ENCODE data around the gene ADD1.

The ADD1 gene

DNA sequence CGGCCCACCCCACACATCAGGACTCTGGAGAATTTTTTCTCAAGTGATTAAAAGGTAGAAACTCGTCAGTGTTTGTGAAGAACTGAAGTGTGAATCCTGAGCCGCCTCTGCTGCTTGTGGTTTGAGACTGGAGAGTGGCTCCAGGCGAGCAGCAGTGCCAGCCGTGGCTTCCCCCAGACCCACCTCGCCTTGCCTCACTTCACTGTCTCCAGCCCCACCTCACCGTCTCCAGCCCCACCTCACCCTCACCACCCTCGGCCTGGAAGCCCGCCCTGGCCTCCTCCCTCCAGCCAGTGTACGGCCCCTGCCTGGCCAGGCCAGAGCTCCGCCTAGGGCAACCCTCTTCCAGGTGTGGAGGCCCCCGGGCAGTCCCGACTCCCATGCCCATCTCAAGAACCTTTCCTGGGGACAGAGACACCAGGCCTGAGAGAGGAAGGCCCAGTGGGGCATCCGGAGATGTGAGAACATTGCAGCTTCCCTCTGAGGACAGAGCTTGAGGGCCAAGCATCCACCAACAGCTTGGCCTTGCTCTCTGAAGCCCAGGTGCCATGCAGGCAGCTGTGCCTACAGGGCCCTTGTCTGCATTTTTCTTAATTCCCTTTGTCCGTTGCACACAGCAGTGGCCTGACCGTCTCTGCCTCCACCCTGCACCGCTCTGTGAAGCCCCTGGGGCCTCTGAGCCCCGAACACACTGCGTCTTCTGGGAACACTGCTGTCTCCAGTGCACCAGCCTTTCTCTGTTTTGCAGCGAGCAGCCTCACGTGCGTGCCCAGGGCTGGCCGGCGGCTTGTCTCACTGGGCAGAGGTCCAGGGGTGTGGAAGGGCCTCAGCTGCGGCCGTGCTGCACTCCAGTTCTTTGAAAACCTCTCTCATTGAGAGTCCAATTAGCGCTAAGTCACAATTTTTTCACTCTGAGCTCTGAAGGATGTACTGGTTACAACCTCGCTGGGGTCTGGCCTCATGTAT, 37.0 kb upstream of the ADD1 start:
- peak; percentile 25 for DNase-seq

DNA sequence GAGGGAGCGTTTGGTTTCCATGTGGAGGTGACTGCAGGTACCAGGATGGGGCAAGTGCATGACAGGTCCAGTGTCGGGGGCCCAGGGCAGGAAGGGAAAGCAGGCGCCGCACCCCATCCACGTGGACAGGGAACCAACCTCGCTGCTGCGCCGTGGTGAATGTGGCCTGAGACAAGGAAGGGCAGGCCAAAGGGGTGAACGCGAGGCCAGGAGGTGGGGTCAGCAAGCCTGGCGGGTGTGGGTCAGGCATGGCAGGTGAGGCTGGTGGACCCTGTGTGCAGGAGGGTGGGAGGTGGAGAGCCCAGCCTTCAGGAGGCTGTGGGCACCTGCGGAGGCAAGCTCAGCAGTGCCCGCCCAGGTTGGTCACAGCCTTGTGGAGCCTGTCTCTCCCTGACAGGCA, 36.1 kb upstream of the ADD1 start:
- DNase-seq, result no peak

- DNase-seq, result no peak
Observed at GRCh38 chr4:2808001-2808400, 35.6 kb upstream of the ADD1 start.

- DNase-seq, result no peak
Observed at GRCh38 chr4:2809610-2810180, 33.9 kb upstream of the ADD1 start.

DNA sequence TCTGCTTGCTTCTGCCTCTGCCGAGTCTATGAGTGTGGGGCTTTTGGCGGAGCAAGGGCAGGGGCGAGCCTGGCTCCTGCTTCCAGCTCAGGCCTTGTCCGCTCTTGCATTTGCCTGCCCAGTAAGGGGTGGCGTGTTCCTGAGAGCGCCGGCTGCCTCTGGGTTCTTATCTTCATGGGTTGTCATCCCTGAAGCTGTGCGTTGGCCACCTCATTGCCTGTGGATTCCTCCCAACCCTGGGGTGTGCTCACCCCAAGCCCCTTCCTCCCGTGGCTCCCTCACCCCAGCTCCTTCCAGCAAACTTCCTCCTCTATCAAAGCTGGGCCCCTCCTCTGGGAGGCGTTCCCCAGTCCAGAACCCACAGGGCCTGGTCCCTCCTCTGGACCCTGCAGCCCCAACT, 33.3 kb upstream of the ADD1 start:
- DNase-seq, result no peak

- peak; percentile 33 for DNase-seq
Observed at GRCh38 chr4:2811830-2812611, 31.6 kb upstream of the ADD1 start.

DNA sequence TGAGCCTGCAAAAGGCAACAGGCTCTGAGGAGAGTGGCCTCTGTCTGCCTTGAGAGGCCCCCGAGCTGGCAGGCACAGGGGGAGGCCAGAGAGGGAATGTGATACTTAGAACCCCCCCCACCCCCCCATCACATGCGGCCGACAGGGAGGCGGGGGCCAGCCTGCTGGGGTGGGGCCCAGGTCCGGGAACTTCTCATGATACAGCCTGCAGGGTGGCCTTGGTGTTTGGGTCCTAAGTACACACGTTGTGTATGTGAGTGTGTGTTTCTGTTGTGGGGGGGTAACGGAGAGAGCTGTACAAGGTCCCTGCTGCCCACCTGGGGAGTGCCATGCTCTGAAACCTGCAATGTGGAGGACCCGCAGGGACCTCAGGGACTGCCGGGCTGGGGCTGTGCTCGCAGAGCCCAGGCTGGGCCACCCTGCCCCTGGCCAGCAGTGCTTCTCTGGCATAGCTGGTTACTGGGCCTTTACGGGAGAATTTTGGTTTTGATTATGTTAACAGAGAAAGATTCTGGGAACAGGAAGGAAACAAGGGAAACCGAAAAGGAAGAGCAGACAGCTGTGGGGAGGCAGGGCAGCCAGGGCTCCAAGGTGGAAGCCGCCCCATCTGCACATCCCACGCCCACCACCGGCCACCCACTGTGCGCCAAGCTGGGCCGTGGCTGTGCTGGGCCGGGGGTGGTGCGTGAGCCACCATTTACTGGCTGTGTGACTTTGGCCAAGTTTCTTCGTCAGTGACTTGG, 30.9 kb upstream of the ADD1 start:
- no peak for DNase-seq

DNA sequence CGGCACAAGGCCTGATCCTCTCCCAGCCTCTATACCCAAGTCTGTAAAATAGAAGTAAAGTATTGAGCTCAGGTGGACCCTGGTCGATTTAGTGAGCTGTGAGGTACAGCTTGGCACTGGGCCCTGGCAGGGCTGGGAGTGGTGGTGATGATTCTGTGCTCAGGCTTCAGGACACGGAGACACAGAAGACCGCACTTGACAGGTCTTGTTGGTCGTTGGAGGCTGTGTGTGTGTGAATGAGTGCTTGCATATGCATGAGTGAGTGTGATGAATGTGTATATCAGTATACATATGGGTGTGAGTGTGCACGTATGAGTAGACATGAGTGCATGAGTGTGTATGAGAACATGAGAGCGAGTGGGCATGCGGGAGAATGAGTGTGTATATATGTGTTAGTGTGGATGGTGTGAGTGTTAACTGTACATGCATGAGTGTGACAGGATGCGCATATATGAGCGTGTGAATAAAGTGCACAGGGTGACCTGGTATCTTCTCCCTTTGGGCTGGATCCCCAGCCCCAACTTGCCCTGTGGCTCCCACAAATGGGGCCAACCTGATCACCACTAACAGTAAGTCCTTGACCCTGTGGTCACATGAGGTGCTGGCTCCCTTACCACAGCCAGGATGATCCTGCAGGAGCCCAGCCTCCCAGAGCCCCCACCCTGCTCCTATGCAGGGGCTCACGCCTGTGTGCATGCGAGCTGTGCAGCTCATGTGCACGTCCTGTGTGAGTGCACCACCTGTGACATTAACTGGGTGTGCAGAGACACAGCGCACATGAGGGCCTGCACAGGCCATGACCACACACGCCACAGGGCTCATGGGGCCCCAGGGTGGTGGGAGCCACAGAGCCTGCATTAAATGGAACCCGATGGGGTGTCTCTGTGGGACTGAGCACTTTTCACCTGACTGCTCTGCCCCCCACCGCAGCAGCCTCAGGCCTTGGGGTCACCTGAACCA, 29.9 kb upstream of the ADD1 start:
- DNase-seq, result no peak

DNA sequence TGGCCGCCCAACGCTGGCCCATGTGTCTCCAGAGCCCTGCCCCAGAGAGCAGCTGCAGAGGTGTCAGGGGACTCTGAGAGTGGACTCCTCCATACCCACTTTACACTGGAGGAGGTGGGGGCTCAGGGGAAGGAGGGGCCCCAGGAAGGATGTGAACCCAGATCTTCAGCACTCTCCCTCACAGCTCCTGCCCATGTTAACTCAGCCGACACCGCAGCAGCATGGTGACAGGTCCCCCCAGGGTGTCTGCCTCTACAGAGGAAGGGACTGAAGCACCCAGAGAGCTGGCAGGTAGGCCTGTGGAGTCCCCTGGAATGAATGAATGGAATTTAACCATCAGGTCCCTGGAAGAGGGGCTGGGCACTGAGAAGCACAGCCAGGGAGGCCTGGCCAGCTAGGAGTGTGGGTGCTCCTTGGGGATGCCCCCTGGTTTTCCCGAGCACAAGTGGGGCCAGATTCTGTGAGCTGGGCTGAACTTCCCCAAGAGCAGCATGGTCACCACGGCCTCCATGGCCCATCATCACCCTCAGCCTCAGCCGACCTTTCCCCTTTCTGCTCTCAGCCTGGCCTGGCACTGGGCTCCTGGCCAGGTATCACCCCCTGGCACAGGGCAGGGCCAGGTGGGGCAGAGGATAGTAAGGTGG, 28.9 kb upstream of the ADD1 start:
- no peak for DNase-seq

DNA sequence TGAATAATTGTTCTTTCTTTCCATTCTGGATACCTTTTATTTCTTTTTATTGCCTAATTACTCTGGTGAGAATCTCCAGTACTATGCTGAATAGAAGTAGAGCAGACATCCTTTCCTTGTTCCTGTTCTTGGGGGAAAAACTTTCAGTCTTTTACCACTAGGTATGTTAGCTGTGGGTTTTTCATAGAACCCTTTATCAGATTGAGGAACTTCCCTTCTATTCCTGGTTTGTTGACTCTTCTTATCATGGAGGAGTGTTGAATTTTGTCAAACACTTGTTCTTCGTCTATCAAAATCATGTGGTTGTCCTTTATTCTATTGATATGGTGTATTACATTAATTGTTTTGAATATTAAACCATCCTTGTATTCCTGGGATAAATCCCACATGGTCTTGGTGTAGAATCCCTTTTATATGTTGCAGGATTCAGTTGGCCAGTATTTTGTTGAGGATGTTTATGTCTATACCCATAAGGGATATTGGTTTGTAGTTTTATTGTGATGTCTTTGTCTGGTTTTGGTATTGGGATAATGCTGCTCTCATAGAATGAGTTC, 27.2 kb upstream of the ADD1 start:
- DNase-seq, result no peak

DNA sequence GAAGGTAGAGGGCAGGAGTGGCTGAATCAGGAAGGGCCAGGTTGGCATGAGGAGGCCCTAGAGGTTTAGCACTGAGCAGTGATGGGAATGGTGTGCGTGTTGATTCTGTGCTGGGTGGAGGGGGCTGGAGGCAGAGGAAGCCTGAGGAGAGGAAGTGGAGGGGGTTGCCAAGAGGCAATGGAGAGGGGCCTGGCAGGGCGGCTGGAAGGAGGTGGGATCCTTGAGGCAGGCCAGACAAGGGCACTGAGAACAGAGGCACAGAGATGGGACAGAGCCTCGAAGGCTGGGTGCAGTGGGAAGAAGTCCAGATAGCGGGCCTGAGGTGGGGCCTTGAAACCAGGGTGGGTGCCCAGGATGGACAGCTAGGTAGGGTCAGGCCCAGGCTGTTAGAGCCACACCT, 26.5 kb upstream of the ADD1 start:
- DNase-seq, result no peak

- DNase-seq, result no peak
Observed at GRCh38 chr4:2817701-2818350, 25.8 kb upstream of the ADD1 start.

DNA sequence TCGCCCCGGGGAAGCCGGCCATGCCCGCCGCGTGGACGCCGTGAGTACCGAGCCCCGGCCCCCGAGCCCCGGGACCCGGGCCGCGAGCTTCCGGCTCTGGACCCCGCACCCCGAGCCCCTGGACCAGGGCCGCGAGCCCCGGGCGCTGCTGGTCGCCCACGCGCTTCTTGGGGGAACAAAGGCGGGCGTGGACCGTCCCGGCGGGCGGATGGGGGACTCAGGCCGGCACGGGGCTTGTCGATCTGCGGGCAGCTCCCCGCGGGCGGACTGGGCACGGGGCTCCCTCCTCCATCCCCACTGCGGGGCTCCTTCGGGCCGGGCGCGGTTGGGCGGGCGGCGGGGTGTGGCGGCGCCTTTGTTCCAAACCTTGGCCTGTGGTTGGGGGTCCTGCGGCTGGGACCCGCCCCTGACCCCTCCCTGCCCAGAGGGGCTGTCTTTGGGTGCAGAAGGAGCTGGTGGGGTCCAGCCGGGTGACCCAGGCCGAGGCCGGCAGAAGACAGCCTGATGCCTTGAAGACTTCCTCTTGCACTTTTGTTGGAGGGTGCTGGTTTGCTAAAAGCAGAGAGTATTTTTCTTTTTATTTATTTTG, 25.2 kb upstream of the ADD1 start:
- no peak for DNase-seq

GRCh38 chr4:2819244-2820215, 24.1 kb upstream of the ADD1 start:
- no peak for DNase-seq

DNA sequence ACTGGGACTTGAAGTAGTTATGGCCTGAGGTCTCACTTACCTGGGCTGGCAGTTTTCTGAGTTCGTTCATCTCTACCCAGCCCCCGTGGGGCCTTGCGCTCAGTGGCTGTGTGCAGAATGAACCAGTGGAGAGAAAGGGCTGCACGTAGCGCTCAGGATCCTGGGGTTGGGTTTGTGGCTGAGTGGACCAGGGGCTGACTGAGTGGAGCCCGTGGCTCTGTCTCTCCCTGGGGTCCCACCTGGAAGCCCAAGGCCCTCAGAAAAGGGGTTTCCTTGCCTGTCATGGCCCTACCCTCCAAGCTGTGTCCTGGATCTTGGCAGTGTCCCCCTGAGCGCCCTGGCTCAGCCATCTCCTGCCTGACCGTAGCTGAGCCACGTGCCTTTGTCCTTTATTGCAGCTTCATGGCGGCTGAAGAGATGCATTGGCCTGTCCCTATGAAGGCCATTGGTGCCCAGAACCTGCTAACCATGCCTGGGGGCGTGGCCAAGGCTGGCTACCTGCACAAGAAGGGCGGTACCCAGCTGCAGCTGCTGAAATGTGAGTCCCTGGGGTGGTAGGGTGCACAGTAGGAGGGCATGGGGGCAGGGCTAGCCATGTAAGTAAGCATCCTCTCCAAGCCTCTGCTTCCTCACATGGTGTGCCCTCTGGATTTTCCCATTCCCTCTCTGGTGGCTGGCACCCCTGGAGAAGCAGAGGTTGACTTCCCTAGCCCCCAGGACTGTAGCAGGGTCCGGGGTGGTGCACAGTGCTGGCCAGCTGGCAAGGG, 23.2 kb upstream of the ADD1 start:
- no peak for DNase-seq

- DNase-seq, result no peak
Observed at GRCh38 chr4:2822461-2823300, 21.0 kb upstream of the ADD1 start.

GRCh38 chr4:2823301-2823670, 20.4 kb upstream of the ADD1 start:
- no peak for DNase-seq
